Retina (tissue), 1 donor: ENCODE results near the gene PSMD14.

Experiments used
- DNase-seq: peaks from one replicate; pipeline ENCODE4 v3.0.0-alpha.2; 2016

Gene PSMD14

GRCh38 chr2:161420406-161421074 is 112.3 kb downstream of the PSMD14 start:
- peak; percentile 57 for DNase-seq

- DNase-seq, result peak; percentile 28
Observed at GRCh38 chr2:161421686-161422085, 113.5 kb downstream of the PSMD14 start.

GRCh38 chr2:161422816-161423403 is 114.7 kb downstream of the PSMD14 start:
- peak; percentile 56 for DNase-seq

GRCh38 chr2:161423421-161424393 is 115.5 kb downstream of the PSMD14 start:
- peak; percentile 83 for DNase-seq

GRCh38 chr2:161424394-161424769 is 116.2 kb downstream of the PSMD14 start:
- peak; percentile 53 for DNase-seq

GRCh38 chr2:161424891-161425727 is 116.9 kb downstream of the PSMD14 start:
- peak; percentile 40 for DNase-seq

- DNase-seq, result peak; percentile 26
Observed at GRCh38 chr2:161425728-161426454, 117.7 kb downstream of the PSMD14 start.

GRCh38 chr2:161426455-161426921 is 118.3 kb downstream of the PSMD14 start:
- no peak for DNase-seq

GRCh38 chr2:161426922-161427663 is 118.9 kb downstream of the PSMD14 start:
- peak; percentile 75 for DNase-seq

- DNase-seq, result peak; percentile 76
Observed at GRCh38 chr2:161427664-161428587, 119.7 kb downstream of the PSMD14 start.

- DNase-seq, result no peak
Observed at GRCh38 chr2:161430386-161430785, 122.2 kb downstream of the PSMD14 start.

- no peak for DNase-seq
Observed at GRCh38 chr2:161432107-161432506, 123.9 kb downstream of the PSMD14 start.

- DNase-seq, result no peak
Observed at GRCh38 chr2:161434118-161434517, 125.9 kb downstream of the PSMD14 start.

GRCh38 chr2:161436411-161436810 is 128.2 kb downstream of the PSMD14 start:
- no peak for DNase-seq

GRCh38 chr2:161438598-161438997 is 130.4 kb downstream of the PSMD14 start:
- DNase-seq, result no peak

GRCh38 chr2:161445097-161445496 is 136.9 kb downstream of the PSMD14 start:
- no peak for DNase-seq

- no peak for DNase-seq
Observed at GRCh38 chr2:161448431-161448830, 140.2 kb downstream of the PSMD14 start.
